PFSK-1 (cell line): Measurements from ENCODE around the gene XAF1.

Source experiments
- FOXP2 ChIP-seq: optimal IDR thresholded peaks from 2 replicates; pipeline ENCODE3; 2011; ENCODE audit warnings: borderline replicate concordance, control low read depth, inconsistent platforms; ENCODE audit not compliant: insufficient read depth; ENCODE audit errors: extremely low read length, extremely low read depth
- POLR2AphosphoS5 ChIP-seq: IDR thresholded peaks from 2 replicates; pipeline ENCODE4 v1.6.1; 2012; ENCODE audit warnings: low read depth, mild to moderate bottlenecking, control low read depth, low read length, moderate library complexity
- REST ChIP-seq, 2 experiments: IDR thresholded peaks; 2 replicates each; pipeline versions ENCODE4 v1.6.1 to v1.8.0; 2011 to 2012; ENCODE audit warnings: low read depth in 2 of 2, low read length in 2 of 2, control low read depth in 1 of 2, inconsistent platforms in 1 of 2, mild to moderate bottlenecking in 1 of 2, moderate library complexity in 1 of 2; ENCODE audit not compliant: insufficient read depth in 1 of 2
- SIN3A ChIP-seq: IDR thresholded peaks from 2 replicates; pipeline ENCODE4 v1.6.1; 2012; ENCODE audit warnings: mild to moderate bottlenecking, low read length, moderate library complexity, borderline replicate concordance; ENCODE audit not compliant: insufficient read depth
- TAF1 ChIP-seq: IDR thresholded peaks from 2 replicates; pipeline ENCODE4 v1.6.1; 2012; ENCODE audit warnings: low read length, control low read depth, borderline replicate concordance; ENCODE audit not compliant: insufficient read depth

GRCh38 chr17:6712058-6712853 lies 43.6 kb upstream of the XAF1 start:
- TF ChIP-seq SIN3A (no peak), POLR2AphosphoS5 (no peak), TAF1 (no peak), FOXP2 (no peak), REST (IDR thresholded peaks at IDR 0.05; ENCODE audit: insufficient read depth in 1 of 2, low read depth in 2 of 2, low read length in 2 of 2) (no peak)
